Left renal pelvis (tissue), 4 donors: Measurements from ENCODE around the gene APOL6. TPM values are rescaled to one million over a fixed set of nuclear protein-coding genes. Genes with fewer than 3 reads are reported as not detected.

ENCODE experiments used
- DNase-seq, 4 donors: peaks; one replicate each; pipeline ENCODE4 v3.0.0-alpha.2; 2013; ENCODE audit warnings: low read depth in 4 of 4, low spot score in 3 of 4
- polyA plus RNA-seq, 4 donors: library from polyadenylated mRNA; unstranded; fragments of 120-200 nt; gene quantifications; one replicate each; pipeline ENCODE4 v1.2.1, GENCODE V29; 2013; ENCODE audit not compliant: insufficient read length in 4 of 4

Gene APOL6, protein sequence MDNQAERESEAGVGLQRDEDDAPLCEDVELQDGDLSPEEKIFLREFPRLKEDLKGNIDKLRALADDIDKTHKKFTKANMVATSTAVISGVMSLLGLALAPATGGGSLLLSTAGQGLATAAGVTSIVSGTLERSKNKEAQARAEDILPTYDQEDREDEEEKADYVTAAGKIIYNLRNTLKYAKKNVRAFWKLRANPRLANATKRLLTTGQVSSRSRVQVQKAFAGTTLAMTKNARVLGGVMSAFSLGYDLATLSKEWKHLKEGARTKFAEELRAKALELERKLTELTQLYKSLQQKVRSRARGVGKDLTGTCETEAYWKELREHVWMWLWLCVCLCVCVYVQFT
- 1 to 10 TPM; 3.7 to 4.4 (median 4.2) TPM for polyA plus RNA-seq

DNA sequence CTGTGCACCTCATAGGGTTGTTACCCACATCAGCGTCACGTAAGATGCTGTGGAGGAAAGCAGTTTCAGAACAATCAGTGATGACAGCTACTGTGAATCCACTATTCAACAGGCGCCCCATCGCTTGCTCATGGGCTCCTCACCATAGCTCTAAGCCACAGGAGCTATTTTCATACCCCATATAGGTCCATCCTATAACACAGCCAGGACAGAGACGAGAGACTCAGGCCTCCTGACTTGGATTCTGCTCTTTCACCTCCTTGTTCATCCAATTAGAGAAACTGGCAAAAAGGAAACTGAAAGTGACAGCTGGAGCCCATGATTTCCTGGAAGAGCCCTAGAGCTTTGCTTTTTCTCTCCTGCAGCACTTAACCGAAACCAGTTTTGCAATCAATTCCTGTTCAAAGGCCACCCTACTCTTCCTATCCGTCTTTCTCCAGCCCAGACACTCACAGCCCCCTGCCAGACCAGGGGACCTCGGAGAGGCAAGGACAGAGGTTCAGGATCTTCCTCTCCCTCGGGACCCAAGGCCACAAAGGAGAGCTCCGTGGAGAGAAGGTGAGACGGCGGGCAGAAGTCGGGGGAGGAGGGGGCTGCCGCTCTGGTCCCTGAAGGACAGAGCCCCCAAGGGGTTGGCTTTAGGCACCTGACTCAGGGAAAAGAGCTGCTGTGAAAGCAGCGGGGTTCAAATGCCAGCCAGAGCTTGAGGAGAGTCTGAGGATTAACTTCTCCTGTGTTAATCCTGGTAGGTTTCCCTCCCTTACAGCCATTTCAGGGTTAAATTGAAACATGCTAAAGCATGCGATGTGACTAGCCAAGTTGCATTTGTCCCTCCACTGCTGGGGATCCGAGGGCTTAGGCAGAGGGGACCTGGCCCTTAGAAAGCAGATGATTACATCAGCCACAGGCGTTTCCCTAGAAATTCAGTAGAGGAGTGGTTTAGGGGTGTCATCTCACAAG, at the start of gene APOL6:
Gene APOL6, plus strand, starts transcription at position 381 of the 960 bp plus-strand sequence. CDS start 7,980 bp downstream, outside the sequence.
- DNase-seq: no peak

DNA sequence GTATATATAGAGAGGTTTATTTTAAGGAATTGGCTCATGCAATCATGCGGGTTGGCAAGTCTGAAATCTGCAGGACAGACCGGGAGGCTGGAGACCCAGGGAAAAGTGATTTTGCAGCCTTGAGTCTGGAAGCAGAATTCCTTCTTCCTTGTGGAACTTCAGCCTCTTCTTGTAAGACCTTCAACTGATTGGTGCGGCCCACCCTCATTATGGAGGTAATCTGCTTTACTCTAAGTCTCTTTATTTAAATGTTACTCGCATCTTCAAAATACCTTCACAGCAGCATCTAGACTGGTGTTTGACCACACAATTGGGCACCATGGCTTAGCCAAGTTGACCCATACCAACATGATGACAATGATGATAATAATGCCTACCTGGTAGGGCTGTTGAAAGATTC, 48.9 kb upstream of the APOL6 start:
- no peak for DNase-seq

DNA sequence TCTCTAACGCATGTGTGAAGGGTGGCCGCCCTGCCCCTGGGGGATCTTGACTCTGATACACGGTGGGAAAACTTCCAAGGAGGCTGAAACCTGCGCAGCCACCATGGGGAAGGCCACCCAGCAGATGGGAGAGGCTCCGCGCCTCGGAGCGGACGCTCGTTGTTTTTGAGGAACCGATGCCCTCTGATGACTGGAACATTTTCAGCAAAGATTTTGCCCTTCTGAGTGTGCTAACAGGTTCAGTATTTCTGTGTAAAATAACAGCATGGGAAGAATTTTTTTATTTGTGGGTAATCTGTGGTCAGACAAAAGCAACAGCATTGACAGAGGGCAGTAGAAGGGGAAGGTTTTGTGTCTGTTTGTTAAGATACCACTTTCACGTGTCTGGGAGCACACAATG, 47.8 kb upstream of the APOL6 start:
- no peak for DNase-seq

DNA sequence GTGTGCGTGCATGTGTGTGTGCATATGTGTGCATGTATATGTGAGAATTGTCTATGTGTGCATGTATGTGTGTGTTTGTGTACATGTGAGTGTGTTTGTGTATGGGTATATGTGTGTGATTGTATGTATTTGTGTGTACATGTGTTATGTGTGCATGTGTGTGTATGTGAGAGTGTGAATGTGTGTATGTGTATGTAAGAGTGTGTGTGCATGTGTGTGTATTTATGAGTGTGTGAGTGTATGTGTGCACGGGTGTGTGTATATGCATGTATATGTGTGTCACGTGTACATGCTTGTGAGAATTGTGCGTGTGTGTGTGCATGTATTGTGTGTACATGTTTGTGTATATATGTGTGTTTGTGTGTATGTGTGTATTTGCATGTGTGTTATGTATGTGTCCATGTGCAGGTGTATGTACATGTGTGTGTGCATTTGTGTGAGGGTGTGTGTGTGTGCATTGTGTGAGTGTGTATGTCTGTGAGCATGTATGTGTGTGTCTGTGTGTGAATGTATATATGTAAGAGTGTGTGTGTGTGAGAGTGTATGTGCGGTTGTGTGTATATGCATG, 47.1 kb upstream of the APOL6 start:
- no peak for DNase-seq

DNA sequence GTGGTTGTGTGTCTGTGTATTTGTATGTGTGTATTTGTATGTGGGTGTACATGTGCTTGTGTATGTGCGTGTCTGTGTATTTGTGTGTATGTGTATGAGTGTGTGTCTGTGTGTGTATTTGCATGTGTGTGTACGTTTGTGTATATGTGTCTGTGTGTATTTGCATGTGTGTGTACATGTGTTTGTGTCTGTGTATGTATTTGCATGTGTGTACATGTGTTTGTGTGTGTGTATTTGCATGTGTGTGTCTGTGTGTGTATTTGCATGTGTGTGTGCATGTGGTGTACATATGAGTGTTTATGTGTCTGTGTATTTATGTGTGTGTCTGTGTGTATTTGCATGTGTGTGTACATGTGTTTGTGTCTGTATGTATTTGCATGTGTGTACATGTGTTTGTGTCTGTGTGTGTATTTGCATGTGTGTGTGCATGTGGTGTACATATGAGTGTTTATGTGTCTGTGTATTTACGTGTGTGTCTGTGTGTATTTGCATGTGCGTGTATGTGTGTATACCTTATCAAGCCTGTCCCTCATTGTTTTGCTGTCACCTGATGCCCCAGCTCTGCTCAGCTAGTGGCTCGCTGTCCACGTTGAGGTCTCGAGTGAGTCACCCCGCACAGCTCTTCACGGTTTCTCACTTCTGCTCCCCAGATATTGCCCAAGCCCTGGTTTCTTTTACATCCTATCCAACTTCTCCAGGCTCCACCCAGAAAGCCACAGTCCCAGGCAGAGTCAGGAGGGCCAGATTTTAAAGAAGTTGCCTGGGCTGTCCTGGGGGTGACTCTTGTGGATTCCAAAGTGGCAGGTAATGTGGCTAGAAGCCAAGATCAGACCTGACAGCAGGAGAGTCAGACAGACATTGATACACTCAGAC, 46.3 kb upstream of the APOL6 start:
- DNase-seq: no peak

DNA sequence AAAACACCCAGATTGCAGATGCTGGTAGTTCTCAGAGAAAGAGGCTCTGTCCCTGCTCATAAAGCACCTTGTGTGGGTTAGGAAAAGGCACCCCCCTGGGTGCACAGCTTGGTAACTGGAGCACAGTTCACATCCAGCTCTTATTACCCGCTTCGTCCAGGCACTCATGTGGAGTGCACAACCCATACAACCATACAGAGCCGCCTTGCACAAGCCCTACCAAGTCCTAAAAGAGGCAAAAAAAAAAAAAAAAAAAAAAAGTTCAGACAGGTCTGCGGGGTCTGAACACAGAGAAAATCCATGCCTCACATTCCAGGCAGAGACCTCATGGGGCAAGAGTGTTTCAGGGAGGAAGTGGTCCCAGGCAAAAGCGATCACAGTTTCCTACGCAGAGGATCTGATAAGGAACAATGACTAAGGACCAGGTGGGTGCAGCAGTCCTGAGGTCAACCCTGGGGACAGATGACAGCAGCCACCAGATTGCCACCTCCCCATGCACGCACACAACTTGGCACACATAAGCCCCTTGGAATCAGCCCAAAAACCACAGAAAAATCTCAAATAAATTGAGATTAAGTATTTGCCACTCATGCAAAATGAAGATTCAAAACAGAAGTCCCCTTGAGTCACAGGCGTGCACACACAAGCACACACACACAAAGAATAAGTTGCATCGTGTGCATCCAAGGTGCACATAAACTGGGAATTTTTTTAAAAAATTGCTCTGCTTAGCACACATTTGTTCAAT, 43.5 kb upstream of the APOL6 start:
- DNase-seq: no peak

DNA sequence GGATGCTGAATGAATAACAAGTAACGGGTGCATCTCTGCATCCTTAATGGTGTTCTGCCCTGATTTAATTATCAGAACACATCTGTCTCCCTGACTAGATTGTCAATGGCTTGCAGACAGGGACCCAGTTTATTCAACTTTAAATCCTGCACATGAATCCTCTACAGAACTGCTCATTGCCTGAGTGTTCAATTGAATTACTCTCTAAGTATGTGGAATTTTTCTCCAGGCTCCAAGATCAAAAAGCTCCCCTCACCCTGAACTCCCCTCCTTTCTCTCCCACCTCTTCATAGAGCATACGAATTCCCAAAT, 42.9 kb upstream of the APOL6 start:
- DNase-seq: no peak

DNA sequence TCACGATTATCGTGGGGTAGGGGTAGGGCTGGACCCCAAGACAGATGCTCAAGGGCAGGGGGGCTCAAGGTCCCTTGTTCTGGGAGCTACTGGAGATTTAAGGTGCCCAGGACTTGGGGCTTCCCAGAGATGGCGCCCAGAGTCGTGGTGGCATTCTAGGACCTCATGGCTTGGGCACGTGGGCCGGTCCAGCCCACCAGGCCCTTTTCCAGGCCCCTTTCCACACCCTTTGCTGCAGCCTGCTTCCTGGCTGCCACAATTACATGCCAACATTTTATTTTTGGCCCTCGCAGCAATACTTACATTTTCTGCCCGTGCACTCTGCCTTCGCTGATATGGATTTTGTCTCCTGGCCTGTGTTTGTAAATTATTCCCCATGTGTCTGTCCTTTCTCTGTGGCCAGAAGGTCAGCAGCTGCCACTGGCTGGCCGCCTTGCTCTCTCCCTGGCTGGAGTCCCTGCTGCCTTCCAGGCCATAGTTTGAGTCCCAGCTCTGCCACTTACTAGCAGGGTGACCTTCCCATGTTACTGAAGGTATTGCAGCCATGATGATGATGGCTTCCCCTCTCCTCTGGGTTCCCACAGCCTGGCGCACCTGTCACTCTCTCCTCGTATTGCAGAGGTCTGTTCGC, 42.3 kb upstream of the APOL6 start:
- no peak for DNase-seq

DNA sequence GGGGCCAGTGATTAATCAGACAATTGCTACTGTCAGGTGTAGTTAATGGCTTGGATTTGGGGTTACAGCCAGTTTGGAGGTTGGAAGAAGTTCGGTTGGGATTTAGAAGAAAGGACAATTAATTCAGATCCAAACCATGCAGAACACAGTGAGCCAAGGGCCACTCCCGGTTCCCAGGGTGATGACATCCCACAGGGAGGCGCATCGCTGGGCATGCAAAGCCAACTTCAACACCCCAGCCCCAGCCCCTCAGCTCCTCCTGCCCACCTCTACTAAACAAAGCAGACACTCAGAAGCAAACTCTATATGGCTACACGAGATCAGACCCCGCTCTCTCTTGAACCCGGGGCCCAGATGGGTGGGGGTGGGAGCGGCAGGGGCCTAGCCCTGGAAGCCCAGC, 41.3 kb upstream of the APOL6 start:
- no peak for DNase-seq

DNA sequence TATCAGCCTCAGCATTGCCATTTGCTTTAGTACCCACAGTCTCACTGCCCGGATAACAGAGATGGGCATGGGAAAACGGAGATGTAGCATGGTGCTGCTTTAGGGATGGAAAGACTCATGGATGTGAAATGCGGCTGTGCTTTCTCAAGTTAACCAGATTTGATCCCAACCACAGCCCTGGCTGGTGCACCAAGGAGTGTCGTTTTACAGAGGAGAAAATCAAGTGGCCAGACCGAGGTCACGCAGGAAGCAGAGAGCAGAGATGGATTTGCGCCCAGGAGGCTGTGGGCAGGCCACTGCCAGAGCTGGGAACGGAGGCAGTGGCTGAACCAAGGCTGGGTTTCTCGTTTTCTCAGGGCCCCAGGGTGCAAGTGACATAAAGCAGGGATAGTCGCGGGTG, 40.2 kb upstream of the APOL6 start:
- DNase-seq: no peak

DNA sequence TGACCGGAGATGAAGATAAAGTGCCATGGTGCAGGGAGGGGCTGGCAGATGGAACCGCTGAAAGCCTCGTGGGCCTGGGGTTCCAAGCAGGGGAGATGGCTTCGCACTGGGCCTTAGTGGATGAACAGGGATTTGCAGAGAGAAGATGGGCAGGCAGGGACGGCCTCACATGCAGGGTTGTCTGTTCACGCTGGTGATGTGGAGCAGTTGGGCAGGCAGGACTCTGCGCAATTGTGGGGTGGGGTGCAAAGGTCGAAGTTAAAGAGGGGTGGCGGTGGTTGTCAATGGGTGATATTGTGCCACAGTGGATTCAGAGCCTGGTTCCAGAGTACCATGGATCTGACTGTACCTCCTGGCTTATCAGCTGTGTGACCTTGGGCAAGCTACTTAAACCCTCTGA, 39.0 kb upstream of the APOL6 start:
- DNase-seq: no peak

DNA sequence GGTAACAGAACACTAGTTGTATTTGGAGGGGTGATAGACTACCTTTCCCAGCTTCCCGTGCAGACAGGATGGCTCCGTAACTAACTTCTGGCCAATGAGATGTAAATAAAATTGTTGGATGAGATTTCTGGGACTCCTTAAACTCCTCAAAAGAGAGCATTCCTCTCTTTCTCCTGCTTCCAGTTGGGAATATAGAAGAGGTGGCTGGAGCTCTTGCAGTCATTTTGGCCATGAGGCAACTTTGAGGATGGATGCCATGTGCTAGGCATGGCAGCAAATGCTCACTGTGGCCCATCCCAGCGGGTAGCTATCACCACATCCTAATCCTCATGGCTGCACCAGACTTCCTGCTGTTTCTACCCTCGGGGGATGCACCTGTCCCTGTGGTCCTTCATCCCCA, 38.5 kb upstream of the APOL6 start:
- no peak for DNase-seq

DNA sequence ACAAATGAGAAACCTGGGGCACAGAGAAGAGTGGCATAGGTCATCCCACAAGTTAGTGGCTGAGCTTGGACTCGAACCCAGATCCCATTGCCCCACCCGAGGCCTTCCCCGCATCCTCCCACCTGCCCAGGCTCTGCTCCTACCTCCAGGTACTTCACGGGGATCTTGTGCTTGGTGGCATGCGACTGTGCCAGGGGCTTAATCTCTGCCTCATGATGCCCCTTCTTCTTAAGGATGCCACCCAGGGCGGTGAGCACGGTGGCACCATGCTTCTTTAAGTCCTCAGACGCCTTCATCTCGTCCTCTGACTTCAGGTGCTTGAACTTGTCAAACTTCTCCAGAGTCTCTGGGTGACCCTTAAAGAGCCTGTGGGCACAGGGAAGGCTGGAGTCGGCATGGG, 37.5 kb upstream of the APOL6 start:
- no peak for DNase-seq

DNA sequence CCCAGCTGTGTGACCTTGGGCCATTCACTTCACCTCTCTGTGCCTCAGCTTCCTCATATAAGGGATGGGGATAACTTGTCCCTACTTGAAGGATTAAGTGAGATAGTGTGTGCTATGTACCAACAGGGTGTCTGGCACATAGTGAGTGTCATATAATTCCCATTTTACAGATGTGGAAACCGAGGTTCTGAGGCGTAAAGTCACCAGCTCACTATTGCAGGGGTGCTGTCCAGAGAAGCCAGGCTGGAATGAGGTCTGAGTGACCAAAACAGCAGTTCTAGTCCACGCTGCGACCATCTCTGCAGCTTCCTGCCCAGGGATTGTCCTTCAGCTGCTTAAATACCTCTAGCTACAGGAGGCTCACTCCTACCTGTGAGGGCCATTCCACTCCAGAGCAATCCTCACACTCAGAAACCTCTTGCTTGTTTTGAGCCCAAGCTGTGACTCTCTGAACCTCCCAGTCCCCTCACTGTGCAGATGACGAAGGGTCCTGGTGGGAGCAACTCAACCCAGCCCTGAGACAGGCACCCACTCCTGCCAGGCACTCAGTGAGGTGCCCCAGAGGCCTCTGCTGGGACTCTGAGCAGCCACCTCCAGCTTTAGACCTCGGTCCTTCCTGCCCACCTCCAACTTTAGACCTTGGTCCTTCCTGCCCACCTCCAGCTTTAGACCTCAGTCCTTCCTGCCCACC, 36.9 kb upstream of the APOL6 start:
- no peak for DNase-seq

DNA sequence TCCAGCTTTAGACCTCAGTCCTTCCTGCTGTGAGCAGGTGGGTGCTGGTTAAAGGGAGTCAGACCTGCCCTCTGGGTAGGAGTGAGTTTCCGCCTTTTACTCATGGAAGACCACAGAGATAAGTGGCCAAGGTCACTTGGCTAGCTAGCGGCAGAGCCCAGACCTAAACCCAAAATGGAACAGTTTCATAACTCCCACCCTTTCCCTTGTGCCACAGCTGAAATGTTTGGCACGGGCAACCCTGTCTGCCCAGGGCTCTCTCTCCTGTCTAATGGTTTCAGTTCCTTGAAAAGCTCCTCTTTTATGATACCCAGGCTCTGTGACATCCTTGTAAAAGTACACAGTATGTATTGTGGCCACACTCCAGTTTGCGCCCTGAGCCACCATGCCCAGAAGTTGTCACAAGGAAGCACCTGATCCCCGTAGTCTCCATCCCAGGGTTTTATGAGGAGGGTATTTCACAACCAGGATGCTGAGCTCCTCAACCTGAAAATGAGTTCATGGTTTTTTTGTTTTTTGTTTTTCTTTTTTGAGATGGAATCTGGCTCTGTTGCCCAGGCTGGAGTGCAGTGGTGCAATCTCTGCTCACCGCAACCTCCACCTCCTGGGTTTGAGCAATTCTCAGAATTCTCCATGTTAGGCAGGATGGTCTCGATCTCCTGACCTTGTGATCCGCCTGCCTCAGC, 36.2 kb upstream of the APOL6 start:
- DNase-seq: no peak

DNA sequence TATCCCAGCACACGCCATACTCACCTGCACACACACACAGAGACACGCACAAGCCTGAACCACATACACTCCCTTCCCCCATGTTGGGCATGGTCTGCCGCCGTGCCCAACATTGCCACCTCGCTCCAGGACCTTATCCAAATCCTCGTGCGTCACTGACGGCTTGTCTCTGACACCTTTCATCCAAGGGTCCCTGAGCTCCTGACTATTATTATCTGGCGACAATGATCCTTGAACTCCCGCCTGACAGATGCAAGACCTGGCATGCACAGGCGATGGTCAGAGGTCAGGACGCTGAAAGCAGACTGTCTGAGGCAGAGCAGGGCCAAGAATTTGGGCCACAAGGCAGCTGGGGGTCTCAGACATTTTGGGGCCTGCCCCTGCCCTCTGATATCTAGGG, 35.3 kb upstream of the APOL6 start:
- no peak for DNase-seq

DNA sequence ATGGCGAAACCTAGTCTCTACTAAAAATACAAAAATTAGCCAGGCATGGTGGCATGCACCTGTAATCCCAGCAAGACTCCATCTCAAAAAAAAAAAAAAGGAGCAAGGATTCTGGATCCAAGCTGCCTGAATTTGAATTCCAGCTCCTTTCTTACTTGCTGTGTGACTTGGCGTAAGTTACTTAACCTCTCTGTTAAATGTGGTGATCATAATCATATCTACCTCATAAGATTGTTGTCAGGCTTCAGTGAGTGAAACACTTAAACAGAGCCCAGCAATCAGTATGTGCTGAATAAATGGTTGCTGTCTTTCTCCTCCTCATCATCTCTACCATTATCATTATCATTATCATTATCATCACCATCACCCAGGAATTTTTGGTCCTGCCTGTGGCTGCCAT, 33.8 kb upstream of the APOL6 start:
- DNase-seq: no peak

DNA sequence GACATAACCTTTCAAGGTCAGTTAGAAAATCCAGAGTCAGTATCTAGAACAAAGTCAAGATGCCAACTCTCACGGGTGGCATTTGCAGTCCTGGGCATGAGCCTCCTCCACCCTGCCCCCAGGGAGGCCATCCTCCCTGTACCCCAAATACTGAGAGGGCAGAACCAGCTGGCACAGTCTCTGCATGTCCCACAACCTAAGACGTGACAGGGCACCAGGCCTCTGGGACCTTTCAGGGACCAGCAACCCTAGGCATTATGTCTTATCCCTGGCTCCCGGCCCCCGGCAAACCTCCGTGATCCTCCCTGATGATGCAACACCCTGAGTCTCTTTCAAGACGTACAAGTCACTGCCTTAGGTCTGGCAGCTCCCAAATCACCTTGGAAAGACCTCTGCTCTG, 33.1 kb upstream of the APOL6 start:
- no peak for DNase-seq
